Neural progenitor cell (in vitro differentiated cells): Measurements from ENCODE around the gene TAPBPL. TPM values are rescaled to one million over a fixed set of nuclear protein-coding genes. Genes with fewer than 3 reads are reported as not detected.
"Not testable (repeated sequence)": the region's sequence is repeated elsewhere in the genome, so short reads cannot be mapped to it uniquely, and the experiment has no call there.

Experiments used
- DNase-seq: peaks from one replicate; pipeline ENCODE4 v3.0.0-alpha.2; 2016; ENCODE audit warnings: low spot score
- H2AFZ ChIP-seq: fragments of 200-600 bp; sonication (generic); replicated peaks from 2 replicates; pipeline ENCODE4 v1.6.1; 2016; ENCODE audit warnings: antibody characterized with exemption
- H3F3A ChIP-seq: fragments of 200-600 bp; sonication (generic); 2 replicates; pipeline ENCODE4 v1.6.1; 2016; ENCODE audit warnings: antibody characterized with exemption, low read depth
- H3K27ac ChIP-seq: fragments of 200-600 bp; sonication (generic); 2 replicates; pipeline ENCODE4 v1.5.1; 2016; ENCODE audit warnings: mild to moderate bottlenecking
- H3K27me3 ChIP-seq: fragments of 200-600 bp; sonication (generic); 2 replicates; pipeline ENCODE4 v1.6.1; 2016; ENCODE audit warnings: mild to moderate bottlenecking, moderate library complexity
- H3K36me3 ChIP-seq: fragments of 200-600 bp; sonication (generic); 2 replicates; pipeline ENCODE4 v1.5.1; 2016
- H3K4me1 ChIP-seq: fragments of 200-600 bp; sonication (generic); 2 replicates; pipeline ENCODE4 v1.6.1; 2016; ENCODE audit warnings: mixed run types
- H3K4me2 ChIP-seq: fragments of 200-600 bp; sonication (generic); 2 replicates; pipeline ENCODE4 v1.6.1; 2016
- H3K4me3 ChIP-seq: fragments of 200-600 bp; sonication (generic); 2 replicates; pipeline ENCODE4 v1.5.1; 2016
- H3K79me2 ChIP-seq: fragments of 200-600 bp; sonication (generic); 2 replicates; pipeline ENCODE4 v1.6.1; 2016; ENCODE audit warnings: low read depth
- H3K9ac ChIP-seq: fragments of 200-600 bp; sonication (generic); 2 replicates; pipeline ENCODE4 v1.6.1; 2016
- H3K9me3 ChIP-seq: fragments of 200-600 bp; sonication (generic); 2 replicates; pipeline ENCODE4 v1.5.1; 2016; ENCODE audit warnings: low read depth
- H4K20me1 ChIP-seq: fragments of 200-600 bp; sonication (generic); 2 replicates; pipeline ENCODE4 v1.6.1; 2016; ENCODE audit warnings: low read depth
- H3K27ac Mint-ChIP-seq: 3 replicates; pipeline ENCODE4 v1.8.0; 2021; ENCODE audit warnings: mixed read lengths
- H3K27me3 Mint-ChIP-seq: 2 replicates; pipeline ENCODE4 v1.8.0; 2022; ENCODE audit warnings: low read depth, mild to moderate bottlenecking, inconsistent platforms, moderate library complexity, mixed read lengths; ENCODE audit not compliant: insufficient read depth
- H3K36me3 Mint-ChIP-seq: 3 replicates; pipeline ENCODE4 v1.8.0; 2021; ENCODE audit warnings: mixed read lengths
- H3K4me1 Mint-ChIP-seq: 3 replicates; pipeline ENCODE4 v1.8.0; 2021; ENCODE audit warnings: mixed read lengths
- H3K4me3 Mint-ChIP-seq: 3 replicates; pipeline ENCODE4 v1.8.0; 2021; ENCODE audit warnings: mild to moderate bottlenecking, moderate library complexity, mixed read lengths
- H3K9me3 Mint-ChIP-seq: 3 replicates; pipeline ENCODE4 v1.8.0; 2020; ENCODE audit warnings: mixed read lengths
- EZH2 ChIP-seq: fragments of 200-600 bp; sonication (generic); IDR thresholded peaks from 2 replicates; pipeline ENCODE4 v1.6.1; 2017; ENCODE audit warnings: antibody characterized with exemption, mild to moderate bottlenecking, moderate library complexity
- EZH2phosphoT487 ChIP-seq: fragments of 200-600 bp; sonication (generic); IDR thresholded peaks from 2 replicates; pipeline ENCODE4 v1.6.1; 2017; ENCODE audit warnings: antibody characterized with exemption
- total RNA-seq: library from RNA; depleted of rRNA; stranded (reverse); fragments of >200 nt; gene quantifications from 2 replicates; pipeline ENCODE4 v1.2.3, GENCODE V29; 2015; ENCODE audit warnings: low replicate concordance
- TF ChIP-seq, protein P1 (sequence below): fragments of 200-600 bp; sonication (generic); IDR thresholded peaks from 2 replicates; pipeline ENCODE4 v1.5.1; 2017; ENCODE audit warnings: antibody characterized with exemption, mild to moderate bottlenecking

TAPBPL gene
- total RNA-seq, 1 donor from 2014 or later = not detected

GRCh38 chr12:6489449-6489848 lies 37.6 kb downstream of the TAPBPL start:
- no peaks in the 10 kb centered on the region for H3K27me3 ChIP-seq
- H3K4me3 Mint-ChIP-seq = no peak overlapping the region
- H3K4me1 ChIP-seq = peaks cover 5% of the 10 kb centered on the region
- DNase-seq = no peak
- peaks cover 4% of the 10 kb centered on the region for H4K20me1 ChIP-seq
- TF ChIP-seq, protein P1, sequence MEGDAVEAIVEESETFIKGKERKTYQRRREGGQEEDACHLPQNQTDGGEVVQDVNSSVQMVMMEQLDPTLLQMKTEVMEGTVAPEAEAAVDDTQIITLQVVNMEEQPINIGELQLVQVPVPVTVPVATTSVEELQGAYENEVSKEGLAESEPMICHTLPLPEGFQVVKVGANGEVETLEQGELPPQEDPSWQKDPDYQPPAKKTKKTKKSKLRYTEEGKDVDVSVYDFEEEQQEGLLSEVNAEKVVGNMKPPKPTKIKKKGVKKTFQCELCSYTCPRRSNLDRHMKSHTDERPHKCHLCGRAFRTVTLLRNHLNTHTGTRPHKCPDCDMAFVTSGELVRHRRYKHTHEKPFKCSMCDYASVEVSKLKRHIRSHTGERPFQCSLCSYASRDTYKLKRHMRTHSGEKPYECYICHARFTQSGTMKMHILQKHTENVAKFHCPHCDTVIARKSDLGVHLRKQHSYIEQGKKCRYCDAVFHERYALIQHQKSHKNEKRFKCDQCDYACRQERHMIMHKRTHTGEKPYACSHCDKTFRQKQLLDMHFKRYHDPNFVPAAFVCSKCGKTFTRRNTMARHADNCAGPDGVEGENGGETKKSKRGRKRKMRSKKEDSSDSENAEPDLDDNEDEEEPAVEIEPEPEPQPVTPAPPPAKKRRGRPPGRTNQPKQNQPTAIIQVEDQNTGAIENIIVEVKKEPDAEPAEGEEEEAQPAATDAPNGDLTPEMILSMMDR = no peak
- TF ChIP-seq EZH2phosphoT487 (no peak), EZH2 (no peak)
- H3K79me2 ChIP-seq = peaks cover 21% of the 10 kb centered on the region
- peaks cover 31% of the 10 kb centered on the region for H3F3A ChIP-seq
- no peaks in the 10 kb centered on the region for H3K9me3 ChIP-seq
- peaks cover 3% of the 10 kb centered on the region for H3K36me3 Mint-ChIP-seq
- peaks cover 8% of the 10 kb centered on the region for H3K36me3 ChIP-seq
- H3K27ac ChIP-seq = no peak overlapping the region
- H3K27ac Mint-ChIP-seq = no peak overlapping the region
- no peaks in the 10 kb centered on the region for H3K9me3 Mint-ChIP-seq
- H3K27me3 Mint-ChIP-seq = peaks cover 2% of the 10 kb centered on the region
- no peak overlapping the region for H3K4me2 ChIP-seq
- no peak overlapping the region for H3K9ac ChIP-seq
- no peak overlapping the region for H2AFZ ChIP-seq
- no peak overlapping the region for H3K4me3 ChIP-seq
- peaks cover 8% of the 10 kb centered on the region for H3K4me1 Mint-ChIP-seq

DNA sequence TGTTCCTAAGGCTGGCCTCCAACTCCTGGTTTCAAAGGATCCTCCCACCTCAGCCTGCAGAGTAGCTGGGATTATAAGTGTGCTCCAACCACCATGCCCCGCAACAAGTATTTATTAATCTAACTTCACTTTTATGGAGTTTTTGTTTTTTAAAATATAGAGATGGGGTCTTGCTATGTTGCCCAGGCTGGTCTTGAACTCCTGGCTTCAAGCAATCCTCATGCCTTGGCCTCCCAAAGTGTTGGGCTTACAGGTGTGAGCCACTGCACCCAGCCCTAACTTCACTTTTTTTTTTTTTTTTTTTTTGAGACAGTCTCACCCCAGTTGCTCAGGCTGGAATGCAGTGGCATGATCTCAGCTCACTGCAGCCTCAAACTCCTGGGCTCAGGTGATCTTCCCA lies 38.8 kb downstream of the TAPBPL start:
- Histone ChIP-seq H3K4me1 (peaks cover 15% of the 10 kb centered on the region), H4K20me1 (peaks cover 17% of the 10 kb centered on the region), H3K36me3 (peaks cover 13% of the 10 kb centered on the region), H3K79me2 (peaks cover 33% of the 10 kb centered on the region), H3F3A (peaks cover 33% of the 10 kb centered on the region)
- H3K4me3 ChIP-seq, H3K9me3 ChIP-seq, H3K27ac ChIP-seq, H2AFZ ChIP-seq, H3K4me2 ChIP-seq, DNase-seq, H3K27me3 ChIP-seq, H3K9me3 Mint-ChIP-seq, H3K27me3 Mint-ChIP-seq, H3K36me3 Mint-ChIP-seq, H3K27ac Mint-ChIP-seq, H3K9ac ChIP-seq, H3K4me3 Mint-ChIP-seq: not testable (repeated sequence)
- peaks cover 16% of the 10 kb centered on the region for H3K4me1 Mint-ChIP-seq

GRCh38 chr12:6492838-6493496 lies 41.1 kb downstream of the TAPBPL start, which contains the start of gene MRPL51:
Gene MRPL51 (minus strand): TSS chr12:6493262. CDS start chr12:6493136, 126 bp downstream.
- H4K20me1 ChIP-seq = peaks cover 24% of the 10 kb centered on the region
- peak within 1 kb of the TSS; percentile 93 for H3K27ac Mint-ChIP-seq

GRCh38 chr12:6493497-6494257 lies 41.8 kb downstream of the TAPBPL start, which contains the start of gene NCAPD2:
Gene NCAPD2 (plus strand): TSS chr12:6494102. CDS start chr12:6495099, 997 bp downstream.
- peak within 1 kb of the TSS; percentile 97 for H3K4me3 Mint-ChIP-seq
- peak; percentile 97 for DNase-seq
- peak within 1 kb of the TSS; percentile 86 for H3K4me3 ChIP-seq
- H3K9me3 Mint-ChIP-seq = no peaks in the 10 kb centered on the region
- H3K36me3 ChIP-seq = peaks cover 22% of the 10 kb centered on the region
- H3K27ac ChIP-seq = peak within 1 kb of the TSS; percentile 81
- TF ChIP-seq EZH2phosphoT487 = no peak
- TF ChIP-seq, protein P1 = peak; percentile 29
- peaks cover 24% of the 10 kb centered on the region for H4K20me1 ChIP-seq
- H2AFZ ChIP-seq = peak within 1 kb of the TSS; percentile 55
- peaks cover 28% of the 10 kb centered on the region for H3K4me1 Mint-ChIP-seq
- H3K27me3 Mint-ChIP-seq = peaks cover under 1% of the 10 kb centered on the region
- H3K27ac Mint-ChIP-seq = peak within 1 kb of the TSS; percentile 93
- no peaks in the 10 kb centered on the region for H3K9me3 ChIP-seq
- peak within 1 kb of the TSS; percentile 74 for H3K4me2 ChIP-seq
- H3K79me2 ChIP-seq = peaks cover 63% of the 10 kb centered on the region
- peaks cover 23% of the 10 kb centered on the region for H3K4me1 ChIP-seq
- H3F3A ChIP-seq = peaks cover 33% of the 10 kb centered on the region
- peak within 1 kb of the TSS; percentile 68 for H3K9ac ChIP-seq
- H3K36me3 Mint-ChIP-seq = peaks cover 17% of the 10 kb centered on the region
- no peaks in the 10 kb centered on the region for H3K27me3 ChIP-seq

More at GRCh38 chr12:6492838-6493496, 41.1 kb downstream of the TAPBPL start, which contains the start of gene MRPL51:
- peak within 1 kb of the TSS; percentile 74 for H3K4me2 ChIP-seq
- H3K9me3 ChIP-seq = no peaks in the 10 kb centered on the region
- peak; percentile 19 for TF ChIP-seq EZH2
- TF ChIP-seq EZH2phosphoT487 = no peak
- H3K79me2 ChIP-seq = peaks cover 56% of the 10 kb centered on the region
- peak within 1 kb of the TSS; percentile 55 for H2AFZ ChIP-seq
- H3K9ac ChIP-seq = peak within 1 kb of the TSS; percentile 68
- Mint-ChIP-seq H3K9me3 (no peaks in the 10 kb centered on the region), H3K36me3 (peaks cover 14% of the 10 kb centered on the region), H3K27me3 (peaks cover 2% of the 10 kb centered on the region), H3K4me1 (peaks cover 28% of the 10 kb centered on the region), H3K4me3 (peak within 1 kb of the TSS; percentile 97)
- H3K36me3 ChIP-seq = peaks cover 19% of the 10 kb centered on the region
- peak within 1 kb of the TSS; percentile 86 for H3K4me3 ChIP-seq
- no peaks in the 10 kb centered on the region for H3K27me3 ChIP-seq
- peak; percentile 98 for DNase-seq
- H3K27ac ChIP-seq = peak within 1 kb of the TSS; percentile 81
- H3F3A ChIP-seq = peaks cover 33% of the 10 kb centered on the region
- H3K4me1 ChIP-seq = peaks cover 23% of the 10 kb centered on the region
